ENCODE data around the gene ZBTB40.

The ZBTB40 gene

GRCh38 chr1:22491995-22492715 is 40.5 kb downstream of the ZBTB40 start:
- H3K79me2 ChIP-seq (ENCODE audit: insufficient read depth, low read length): peaks cover 5% of the 10 kb centered on the region; the same call in 1 of the 2 replicates
- H3F3A ChIP-seq (ENCODE audit: low read depth): no peaks in the 10 kb centered on the region
- H3K9ac ChIP-seq (ENCODE audit: low read depth, low read length, poor library complexity, severe bottlenecking): no peak overlapping the region
- TF ChIP-seq CTCF (conservative IDR thresholded peaks at IDR 0.05; ENCODE audit: low read length): no peak
- no peak for TF ChIP-seq EZH2phosphoT487 (IDR thresholded peaks at IDR 0.05; ENCODE audit: borderline replicate concordance)
- H2AFZ ChIP-seq (ENCODE audit: low read length): no peak overlapping the region
- H3K27me3 ChIP-seq (ENCODE audit: insufficient read depth, low read length, poor library complexity, severe bottlenecking): no peaks in the 10 kb centered on the region
- H3K4me2 ChIP-seq (ENCODE audit: low read depth, low read length, poor library complexity, severe bottlenecking): no peak overlapping the region
- no peaks in the 10 kb centered on the region for H3K4me1 ChIP-seq (ENCODE audit: insufficient read depth, low read length, poor library complexity, severe bottlenecking)
- H4K20me1 ChIP-seq (ENCODE audit: insufficient read depth, low read length, poor library complexity, severe bottlenecking): no peaks in the 10 kb centered on the region
- H3K4me3 ChIP-seq (ENCODE audit: low read length, poor library complexity, severe bottlenecking): no peak overlapping the region
- H3K9me2 ChIP-seq (replicated peaks; ENCODE audit: low read depth, low read length): no peaks in the 10 kb centered on the region
- peaks cover 58% of the 10 kb centered on the region for H3K36me3 ChIP-seq (ENCODE audit: insufficient read depth, low read length)
- no peaks in the 10 kb centered on the region for H3K9me3 ChIP-seq (ENCODE audit: insufficient read depth, low read depth, low read length)

GRCh38 chr1:22494144-22494543 is 42.5 kb downstream of the ZBTB40 start:
- no peaks in the 10 kb centered on the region for H3K4me1 ChIP-seq (ENCODE audit: insufficient read depth, low read length, poor library complexity, severe bottlenecking)
- H3K9me3 ChIP-seq (ENCODE audit: insufficient read depth, low read depth, low read length): no peaks in the 10 kb centered on the region
- no peak overlapping the region for H3K4me2 ChIP-seq (ENCODE audit: low read depth, low read length, poor library complexity, severe bottlenecking)
- no peak for TF ChIP-seq EZH2phosphoT487 (IDR thresholded peaks at IDR 0.05; ENCODE audit: borderline replicate concordance)
- no peak for TF ChIP-seq CTCF (conservative IDR thresholded peaks at IDR 0.05; ENCODE audit: low read length)
- peaks cover 58% of the 10 kb centered on the region for H3K36me3 ChIP-seq (ENCODE audit: insufficient read depth, low read length)
- H4K20me1 ChIP-seq (ENCODE audit: insufficient read depth, low read length, poor library complexity, severe bottlenecking): no peaks in the 10 kb centered on the region
- no peaks in the 10 kb centered on the region for H3K9me2 ChIP-seq (replicated peaks; ENCODE audit: low read depth, low read length)
- H3K27me3 ChIP-seq (ENCODE audit: insufficient read depth, low read length, poor library complexity, severe bottlenecking): no peaks in the 10 kb centered on the region
- no peak overlapping the region for H2AFZ ChIP-seq (ENCODE audit: low read length)
- no peaks in the 10 kb centered on the region for H3K79me2 ChIP-seq (ENCODE audit: insufficient read depth, low read length)
- H3F3A ChIP-seq (ENCODE audit: low read depth): no peaks in the 10 kb centered on the region
- no peak overlapping the region for H3K9ac ChIP-seq (ENCODE audit: low read depth, low read length, poor library complexity, severe bottlenecking)
- H3K4me3 ChIP-seq (ENCODE audit: low read length, poor library complexity, severe bottlenecking): no peak overlapping the region

- Histone ChIP-seq H3K4me2 (ENCODE audit: low read depth, low read length, poor library complexity, severe bottlenecking) (no peak overlapping the region), H3K9me2 (replicated peaks; ENCODE audit: low read depth, low read length) (no peaks in the 10 kb centered on the region), H3K36me3 (ENCODE audit: insufficient read depth, low read length) (peaks cover 55% of the 10 kb centered on the region), H3K27me3 (ENCODE audit: insufficient read depth, low read length, poor library complexity, severe bottlenecking) (no peaks in the 10 kb centered on the region), H3K9me3 (ENCODE audit: insufficient read depth, low read depth, low read length) (no peaks in the 10 kb centered on the region), H3K9ac (ENCODE audit: low read depth, low read length, poor library complexity, severe bottlenecking) (no peak overlapping the region), H3K4me3 (ENCODE audit: low read length, poor library complexity, severe bottlenecking) (no peak overlapping the region), H4K20me1 (ENCODE audit: insufficient read depth, low read length, poor library complexity, severe bottlenecking) (no peaks in the 10 kb centered on the region), H3K79me2 (ENCODE audit: insufficient read depth, low read length) (no peaks in the 10 kb centered on the region), H2AFZ (ENCODE audit: low read length) (no peak overlapping the region), H3K4me1 (ENCODE audit: insufficient read depth, low read length, poor library complexity, severe bottlenecking) (no peaks in the 10 kb centered on the region), H3F3A (ENCODE audit: low read depth) (no peaks in the 10 kb centered on the region)
- no peak for TF ChIP-seq CTCF (conservative IDR thresholded peaks at IDR 0.05; ENCODE audit: low read length)
These were observed 43.4 kb downstream of the ZBTB40 start for GRCh38 chr1:22494943-22495579.
